Loucy (cell line): ENCODE results near the gene NCOA7.

Source experiments
- H2AFZ ChIP-seq: fragments of 200-600 bp; sonication (generic); 2 replicates; pipeline ENCODE4 v1.6.0; 2016; ENCODE audit warnings: antibody characterized with exemption, mild to moderate bottlenecking, low read length, moderate library complexity
- H3F3A ChIP-seq: fragments of 200-600 bp; 2 replicates; pipeline ENCODE4 v1.6.0; 2016; ENCODE audit warnings: antibody characterized with exemption, low read depth, mild to moderate bottlenecking
- H3K27me3 ChIP-seq: fragments of 200-600 bp; sonication (generic); 2 replicates; pipeline ENCODE4 v1.6.1; 2014; ENCODE audit warnings: low read length, mild to moderate bottlenecking; ENCODE audit not compliant: insufficient read depth, poor library complexity, severe bottlenecking
- H3K36me3 ChIP-seq: fragments of 200-600 bp; sonication (generic); 2 replicates; pipeline ENCODE4 v1.6.1; 2016; ENCODE audit warnings: low read length; ENCODE audit not compliant: insufficient read depth
- H3K4me1 ChIP-seq: fragments of 200-600 bp; sonication (generic); 2 replicates; pipeline ENCODE4 v1.5.1; 2014; ENCODE audit warnings: low read length, mild to moderate bottlenecking; ENCODE audit not compliant: insufficient read depth, poor library complexity, severe bottlenecking
- H3K4me2 ChIP-seq: fragments of 200-600 bp; sonication (generic); 2 replicates; pipeline ENCODE4 v1.6.0; 2014; ENCODE audit warnings: antibody characterized with exemption, low read length, low read depth, mild to moderate bottlenecking; ENCODE audit not compliant: poor library complexity, severe bottlenecking
- H3K4me3 ChIP-seq: fragments of 200-600 bp; sonication (generic); 2 replicates; pipeline ENCODE4 v1.5.1; 2014; ENCODE audit warnings: low read length, mild to moderate bottlenecking, mixed read lengths; ENCODE audit not compliant: poor library complexity, severe bottlenecking
- H3K79me2 ChIP-seq: fragments of 200-600 bp; sonication (generic); 2 replicates; pipeline ENCODE4 v1.6.1; 2014; ENCODE audit warnings: low read length; ENCODE audit not compliant: insufficient read depth
- H3K9ac ChIP-seq: fragments of 200-600 bp; sonication (generic); 2 replicates; pipeline ENCODE4 v1.6.0; 2014; ENCODE audit warnings: mild to moderate bottlenecking, low read depth, low read length, moderate library complexity; ENCODE audit not compliant: poor library complexity, severe bottlenecking
- H3K9me2 ChIP-seq: fragments of 200-600 bp; sonication (generic); replicated peaks from 2 replicates; pipeline ENCODE4 v1.6.1; 2016; ENCODE audit warnings: low read depth, low read length, mixed read lengths
- H3K9me3 ChIP-seq: fragments of 200-600 bp; sonication (generic); 2 replicates; pipeline ENCODE4 v1.6.1; 2014; ENCODE audit warnings: mild to moderate bottlenecking, antibody characterized with exemption, low read length, low read depth; ENCODE audit not compliant: insufficient read depth
- H4K20me1 ChIP-seq: fragments of 200-600 bp; sonication (generic); 2 replicates; pipeline ENCODE4 v1.6.0; 2014; ENCODE audit warnings: antibody characterized with exemption, low read length, mild to moderate bottlenecking; ENCODE audit not compliant: insufficient read depth, poor library complexity, severe bottlenecking
- CTCF ChIP-seq: fragments of 200-600 bp; sonication (generic); conservative IDR thresholded peaks from 2 replicates; pipeline ENCODE4 v1.5.1; 2014; ENCODE audit warnings: mild to moderate bottlenecking, antibody characterized with exemption, low read length
- EZH2phosphoT487 ChIP-seq: fragments of 200-600 bp; IDR thresholded peaks from 2 replicates; pipeline ENCODE4 v1.6.1; 2018; ENCODE audit warnings: antibody characterized with exemption, mild to moderate bottlenecking, moderate library complexity, borderline replicate concordance

Gene NCOA7

GRCh38 chr6:125759184-125759902 is 31.4 kb upstream of the NCOA7 start:
- Histone ChIP-seq H3K4me3 (no peak overlapping the region), H3K4me2 (no peak overlapping the region), H3F3A (no peaks in the 10 kb centered on the region), H3K79me2 (no peaks in the 10 kb centered on the region), H2AFZ (no peak overlapping the region), H3K9me3 (no peaks in the 10 kb centered on the region), H4K20me1 (no peaks in the 10 kb centered on the region), H3K9me2 (no peaks in the 10 kb centered on the region), H3K27me3 (peaks cover 15% of the 10 kb centered on the region), H3K36me3 (no peaks in the 10 kb centered on the region), H3K4me1 (no peaks in the 10 kb centered on the region), H3K9ac (no peak overlapping the region)
- TF ChIP-seq EZH2phosphoT487 (no peak), CTCF (0 out of 2 replicates have a peak, but pooled peaks have one; percentile 26)

DNA sequence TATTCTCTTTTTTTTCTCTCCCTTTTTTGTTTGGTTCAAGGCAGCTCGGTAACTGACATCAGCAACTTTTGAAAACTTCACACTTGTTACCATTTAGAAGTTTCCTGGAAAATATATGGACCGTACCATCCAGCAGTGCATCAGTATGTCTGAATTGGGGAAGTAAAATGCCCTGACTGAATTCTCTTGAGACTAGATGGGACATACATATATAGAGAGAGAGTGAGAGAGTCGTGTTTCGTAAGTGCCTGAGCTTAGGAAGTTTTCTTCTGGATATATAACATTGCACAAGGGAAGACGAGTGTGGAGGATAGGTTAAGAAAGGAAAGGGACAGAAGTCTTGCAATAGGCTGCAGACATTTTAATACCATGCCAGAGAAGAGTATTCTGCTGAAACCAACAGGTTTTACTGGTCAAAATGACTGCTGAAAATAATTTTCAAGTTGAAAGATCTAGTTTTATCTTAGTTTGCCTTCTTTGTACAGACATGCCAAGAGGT is 30.8 kb upstream of the NCOA7 start:
- Histone ChIP-seq H3F3A (no peaks in the 10 kb centered on the region), H3K36me3 (no peaks in the 10 kb centered on the region), H3K27me3 (peaks cover 11% of the 10 kb centered on the region), H3K9me3 (no peaks in the 10 kb centered on the region), H3K4me1 (no peaks in the 10 kb centered on the region), H3K4me3 (no peak overlapping the region), H4K20me1 (no peaks in the 10 kb centered on the region), H3K9ac (no peak overlapping the region), H3K79me2 (no peaks in the 10 kb centered on the region), H3K9me2 (no peaks in the 10 kb centered on the region), H2AFZ (no peak overlapping the region), H3K4me2 (no peak overlapping the region)
- no peak for TF ChIP-seq CTCF
- TF ChIP-seq EZH2phosphoT487, result no peak

- H3K9me3 ChIP-seq, result no peaks in the 10 kb centered on the region
- no peak overlapping the region for H3K4me3 ChIP-seq
- H2AFZ ChIP-seq, result no peak overlapping the region
- no peak overlapping the region for H3K9ac ChIP-seq
- H4K20me1 ChIP-seq, result no peaks in the 10 kb centered on the region
- H3K9me2 ChIP-seq, result no peaks in the 10 kb centered on the region
- H3K4me2 ChIP-seq, result no peak overlapping the region
- H3K4me1 ChIP-seq, result no peaks in the 10 kb centered on the region
- no peaks in the 10 kb centered on the region for H3F3A ChIP-seq
- peaks cover 11% of the 10 kb centered on the region for H3K27me3 ChIP-seq
- no peaks in the 10 kb centered on the region for H3K79me2 ChIP-seq
- TF ChIP-seq EZH2phosphoT487 (no peak), CTCF (no peak)
- H3K36me3 ChIP-seq, result no peaks in the 10 kb centered on the region
Observed at GRCh38 chr6:125764121-125764671, 26.6 kb upstream of the NCOA7 start.
